Testis (tissue), 3 donors: ENCODE measurements around the gene GRM8. TPM values are rescaled to one million over a fixed set of nuclear protein-coding genes. Genes with fewer than 3 reads are reported as not detected.

Source experiments
- DNase-seq: peaks from one replicate; pipeline ENCODE4 v3.0.0-alpha.2; 2019
- H3K27ac ChIP-seq, 2 donors: fragments of 200-600 bp; sonication (generic); one replicate each; pipeline ENCODE4 v1.5.1; 2019
- H3K27me3 ChIP-seq: fragments of 200-600 bp; sonication (generic); one replicate; pipeline ENCODE4 v1.5.1; 2019
- H3K36me3 ChIP-seq: fragments of 200-600 bp; sonication (generic); one replicate; pipeline ENCODE4 v1.5.1; 2017; ENCODE audit warnings: low read depth; ENCODE audit errors: missing control alignments
- H3K4me1 ChIP-seq: fragments of 200-600 bp; sonication (generic); one replicate; pipeline ENCODE4 v1.5.1; 2019
- H3K4me3 ChIP-seq, 2 donors: fragments of 200-600 bp; sonication (generic); one replicate each; pipeline ENCODE4 v1.5.1; 2017 to 2019
- H3K9me3 ChIP-seq: fragments of 200-600 bp; sonication (generic); one replicate; pipeline ENCODE4 v1.5.1; 2017
- CTCF ChIP-seq, 3 experiments: fragments of 450-650 bp in 2 of 3; fragments of 200-600 bp in 1 of 3; sonication (generic) in 1 of 3; IDR thresholded peaks; one replicate each; pipeline ENCODE4 v1.5.1; 2016 to 2019; ENCODE audit warnings: antibody characterized with exemption in 3 of 3, mild to moderate bottlenecking in 2 of 3, moderate library complexity in 1 of 3
- POLR2A ChIP-seq: fragments of 450-650 bp; IDR thresholded peaks from one replicate; pipeline ENCODE4 v1.6.1; 2017; ENCODE audit warnings: antibody characterized with exemption, mild to moderate bottlenecking, moderate library complexity
- WGBS, 2 donors: methylation state at CpG; one replicate each; pipeline ENCODE4 v1.1.5; 2018; 5-methylcytosine and 5-hydroxymethylcytosine counted together
- intact Hi-C: fragments of 100-400 bp; cut with DNase I; formaldehyde crosslinking; loops from one replicate; pipeline ENCODE4 v1.15.1; 2023; ENCODE audit warnings: low total_unique reads
- polyA plus RNA-seq: library from polyadenylated mRNA; stranded (reverse); fragments of 350-450 nt; fragmentation: Illumina TruSeq; extraction: RNeasy Lipid Tissue Mini Kit (QIAGEN cat#74804); gene quantifications from one replicate; pipeline ENCODE4 v1.2.3, GENCODE V29; 2014; ENCODE audit warnings: low read depth, low replicate concordance; ENCODE audit not compliant: insufficient read depth
- total RNA-seq, 2 donors: library from RNA; depleted of rRNA; stranded (reverse); fragments of >200 nt; gene quantifications; one replicate each; pipeline ENCODE4 v1.2.3, GENCODE V29; 2016

Gene GRM8
- total and polyA plus RNA-seq, 3 donors from 2014 or later = 7.1 to 8.2 (median 7.1) TPM

GRCh38 chr7:126447984-126448383 is 804.8 kb downstream of the GRM8 start:
- H3K4me3 ChIP-seq = no peak overlapping the region
- TF ChIP-seq CTCF (IDR thresholded peaks at IDR 0.05) = no peak
- TF ChIP-seq POLR2A = no peak
- DNase-seq = no peak
- no peaks in the 10 kb centered on the region for H3K9me3 ChIP-seq
- no peak overlapping the region for H3K27ac ChIP-seq
- intact Hi-C loops = no loop called here
- H3K4me1 ChIP-seq = no peaks in the 10 kb centered on the region
- no peaks in the 10 kb centered on the region for H3K27me3 ChIP-seq
- 65 to 68% methylated on average over 2 of the region's 2 CpGs for WGBS, 2 donors
- H3K36me3 ChIP-seq = no peaks in the 10 kb centered on the region

GRCh38 chr7:126445991-126446390 is 806.8 kb downstream of the GRM8 start:
- 90 to 92% methylated on average over 6 of the region's 6 CpGs for WGBS, 2 donors

GRCh38 chr7:126443951-126444350 is 808.8 kb downstream of the GRM8 start:
- Histone ChIP-seq H3K27me3 (no peaks in the 10 kb centered on the region), H3K4me1 (no peaks in the 10 kb centered on the region), H3K4me3 (no peak overlapping the region), H3K9me3 (no peaks in the 10 kb centered on the region), H3K36me3 (no peaks in the 10 kb centered on the region), H3K27ac (no peak overlapping the region)
- TF ChIP-seq POLR2A (no peak), CTCF (IDR thresholded peaks at IDR 0.05) (no peak)
- DNase-seq = no peak
- WGBS, 2 donors = 93 to 98% methylated on average over 1 of the region's 1 CpG
- intact Hi-C loops = no loop called here

More at GRCh38 chr7:126445991-126446390, 806.8 kb downstream of the GRM8 start:
- Histone ChIP-seq H3K36me3 (no peaks in the 10 kb centered on the region), H3K4me1 (no peaks in the 10 kb centered on the region), H3K4me3 (no peak overlapping the region), H3K27ac (no peak overlapping the region), H3K27me3 (no peaks in the 10 kb centered on the region), H3K9me3 (no peaks in the 10 kb centered on the region)
- intact Hi-C loops = no loop called here
- TF ChIP-seq POLR2A (no peak), CTCF (IDR thresholded peaks at IDR 0.05) (no peak)
- DNase-seq = no peak

- H3K27ac ChIP-seq = no peak overlapping the region
- H3K4me1 ChIP-seq = no peaks in the 10 kb centered on the region
- H3K9me3 ChIP-seq = no peaks in the 10 kb centered on the region
- no peak for TF ChIP-seq CTCF (IDR thresholded peaks at IDR 0.05)
- no peak for TF ChIP-seq POLR2A
- WGBS, 2 donors = 79 to 88% methylated on average over 3 of the region's 3 CpGs
- H3K4me3 ChIP-seq = no peak overlapping the region
- DNase-seq = no peak
- no peaks in the 10 kb centered on the region for H3K36me3 ChIP-seq
- H3K27me3 ChIP-seq = no peaks in the 10 kb centered on the region
- intact Hi-C loops = no loop called here
Measured at GRCh38 chr7:126442908-126443307, 809.8 kb downstream of the GRM8 start.

GRCh38 chr7:126441745-126442144 is 811.0 kb downstream of the GRM8 start:
- no peaks in the 10 kb centered on the region for H3K36me3 ChIP-seq
- H3K27ac ChIP-seq = no peak overlapping the region
- 89 to 92% methylated on average over 2 of the region's 2 CpGs for WGBS, 2 donors
- no peak overlapping the region for H3K4me3 ChIP-seq
- intact Hi-C loops = no loop called here
- no peaks in the 10 kb centered on the region for H3K9me3 ChIP-seq
- TF ChIP-seq POLR2A (no peak), CTCF (IDR thresholded peaks at IDR 0.05) (no peak)
- no peaks in the 10 kb centered on the region for H3K27me3 ChIP-seq
- no peaks in the 10 kb centered on the region for H3K4me1 ChIP-seq
- DNase-seq = no peak
